Measurements from ENCODE around the gene PMS2.
"Not testable (repeated sequence)": the region's sequence is repeated elsewhere in the genome, so short reads cannot be mapped to it uniquely, and the experiment has no call there.

Gene PMS2

GRCh38 chr7:5963205-5963604, 45.6 kb downstream of the PMS2 start:
- not testable (repeated sequence) for H3K4me3 ChIP-seq (ENCODE audit: low read length); H3K27me3 ChIP-seq (ENCODE audit: insufficient read depth, low read length); H3K9me3 ChIP-seq (ENCODE audit: insufficient read depth, low read depth, low read length); H3K27ac ChIP-seq (ENCODE audit: low read length); H3K9ac ChIP-seq (ENCODE audit: low read depth, low read length); H3K4me1 ChIP-seq (ENCODE audit: insufficient read depth, low read length); H3K36me3 ChIP-seq (ENCODE audit: insufficient read depth, low read depth, low read length)

DNA sequence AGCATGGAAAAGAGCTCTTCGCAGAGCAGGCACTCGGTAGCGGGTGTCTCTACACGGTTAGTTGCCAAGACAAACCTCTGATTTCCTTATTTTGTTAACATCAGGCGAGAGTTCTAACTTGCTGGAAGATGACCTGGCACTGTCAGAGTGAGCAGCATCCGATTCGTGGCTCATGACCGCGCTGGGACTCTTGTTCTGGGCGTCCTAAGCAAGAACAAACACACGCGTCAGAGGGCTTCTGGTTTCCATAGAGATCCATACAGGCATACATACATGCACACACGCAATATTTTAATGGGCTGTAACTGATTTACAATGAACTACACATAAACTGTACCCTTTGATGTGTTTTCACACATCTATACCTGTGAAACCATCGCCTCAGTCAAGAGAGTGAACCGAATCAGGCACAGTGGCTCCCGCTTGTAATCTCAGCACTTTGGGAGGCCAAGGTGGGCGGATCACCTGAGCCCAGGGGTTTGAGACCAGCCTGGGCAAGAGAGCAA, 73.9 kb downstream of the PMS2 start:
- not testable (repeated sequence) for H3K4me3 ChIP-seq (ENCODE audit: low read length); H3K4me1 ChIP-seq (ENCODE audit: insufficient read depth, low read length); H3K27ac ChIP-seq (ENCODE audit: low read length); H3K36me3 ChIP-seq (ENCODE audit: insufficient read depth, low read depth, low read length); H3K9ac ChIP-seq (ENCODE audit: low read depth, low read length); H3K27me3 ChIP-seq (ENCODE audit: insufficient read depth, low read length); H3K9me3 ChIP-seq (ENCODE audit: insufficient read depth, low read depth, low read length)

DNA sequence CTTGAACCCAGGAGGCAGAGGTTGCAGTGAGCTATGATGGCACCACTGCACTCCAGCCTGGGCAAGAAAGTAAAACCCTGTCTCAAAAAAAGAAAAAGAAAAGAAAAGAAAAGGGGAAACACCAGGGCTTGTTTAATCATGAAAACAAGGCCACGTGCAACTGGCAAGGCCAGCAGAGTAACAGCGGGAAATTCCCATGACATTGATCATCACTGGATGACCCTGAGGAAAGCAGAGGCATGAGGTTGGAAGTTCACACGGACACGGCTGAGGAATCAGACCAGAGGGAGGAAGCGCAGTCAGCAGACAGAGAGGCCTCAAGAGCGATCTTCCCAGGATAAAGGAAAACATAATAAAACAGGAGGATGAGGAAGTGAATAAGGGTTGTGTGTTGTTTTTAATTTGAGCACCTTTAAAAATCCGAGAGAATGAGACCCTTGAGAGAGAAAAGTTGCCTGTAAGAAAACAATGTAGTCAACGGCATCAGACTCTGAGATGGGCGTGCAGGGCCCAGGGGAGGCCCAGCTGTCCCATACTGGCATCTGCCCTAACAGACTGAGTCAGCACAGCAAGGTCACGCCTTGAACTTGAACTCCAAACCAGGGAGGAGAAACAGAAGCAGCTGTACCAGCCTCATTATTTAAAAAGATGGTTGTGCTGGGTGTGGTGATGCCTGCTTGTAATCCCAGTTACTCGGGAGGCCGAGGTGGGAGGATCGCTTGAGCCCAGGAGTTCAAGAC, 76.8 kb downstream of the PMS2 start:
- H3K9me3 ChIP-seq (ENCODE audit: insufficient read depth, low read depth, low read length); H3K27ac ChIP-seq (ENCODE audit: low read length); H3K9ac ChIP-seq (ENCODE audit: low read depth, low read length); H3K4me3 ChIP-seq (ENCODE audit: low read length); H3K36me3 ChIP-seq (ENCODE audit: insufficient read depth, low read depth, low read length); H3K4me1 ChIP-seq (ENCODE audit: insufficient read depth, low read length); H3K27me3 ChIP-seq (ENCODE audit: insufficient read depth, low read length): not testable (repeated sequence)

DNA sequence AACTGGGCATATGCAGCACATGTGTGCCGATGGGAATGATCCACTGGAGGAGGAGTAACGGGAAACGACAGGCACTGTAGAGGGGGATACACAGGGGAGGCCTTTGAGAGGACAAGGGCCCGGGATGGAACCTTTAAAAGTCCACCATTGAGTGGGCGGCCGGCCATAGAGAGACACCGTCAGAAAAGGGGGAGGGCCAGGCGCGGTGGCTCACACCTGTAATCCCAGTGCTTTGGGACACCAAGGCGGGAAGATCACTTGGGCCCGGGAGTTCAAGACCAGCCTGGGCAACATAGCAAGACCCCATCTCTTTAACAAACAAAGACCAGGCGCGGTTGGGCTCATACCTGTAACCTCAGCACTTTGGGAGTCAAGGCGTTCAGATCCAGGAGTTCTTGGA, 77.6 kb downstream of the PMS2 start:
- H3K4me1 ChIP-seq (ENCODE audit: insufficient read depth, low read length); H3K9ac ChIP-seq (ENCODE audit: low read depth, low read length); H3K4me3 ChIP-seq (ENCODE audit: low read length); H3K27ac ChIP-seq (ENCODE audit: low read length); H3K36me3 ChIP-seq (ENCODE audit: insufficient read depth, low read depth, low read length); H3K27me3 ChIP-seq (ENCODE audit: insufficient read depth, low read length); H3K9me3 ChIP-seq (ENCODE audit: insufficient read depth, low read depth, low read length): not testable (repeated sequence)

- not testable (repeated sequence) for H3K4me3 ChIP-seq (ENCODE audit: low read length); H3K9ac ChIP-seq (ENCODE audit: low read depth, low read length); H3K4me1 ChIP-seq (ENCODE audit: insufficient read depth, low read length); H3K27ac ChIP-seq (ENCODE audit: low read length); H3K9me3 ChIP-seq (ENCODE audit: insufficient read depth, low read depth, low read length); H3K27me3 ChIP-seq (ENCODE audit: insufficient read depth, low read length); H3K36me3 ChIP-seq (ENCODE audit: insufficient read depth, low read depth, low read length)
Observed at GRCh38 chr7:5930290-5930689, 78.6 kb downstream of the PMS2 start.

GRCh38 chr7:5926263-5926870, 82.5 kb downstream of the PMS2 start:
- H3K9ac ChIP-seq (ENCODE audit: low read depth, low read length); H3K27me3 ChIP-seq (ENCODE audit: insufficient read depth, low read length); H3K9me3 ChIP-seq (ENCODE audit: insufficient read depth, low read depth, low read length); H3K4me3 ChIP-seq (ENCODE audit: low read length); H3K4me1 ChIP-seq (ENCODE audit: insufficient read depth, low read length); H3K27ac ChIP-seq (ENCODE audit: low read length); H3K36me3 ChIP-seq (ENCODE audit: insufficient read depth, low read depth, low read length): not testable (repeated sequence)

DNA sequence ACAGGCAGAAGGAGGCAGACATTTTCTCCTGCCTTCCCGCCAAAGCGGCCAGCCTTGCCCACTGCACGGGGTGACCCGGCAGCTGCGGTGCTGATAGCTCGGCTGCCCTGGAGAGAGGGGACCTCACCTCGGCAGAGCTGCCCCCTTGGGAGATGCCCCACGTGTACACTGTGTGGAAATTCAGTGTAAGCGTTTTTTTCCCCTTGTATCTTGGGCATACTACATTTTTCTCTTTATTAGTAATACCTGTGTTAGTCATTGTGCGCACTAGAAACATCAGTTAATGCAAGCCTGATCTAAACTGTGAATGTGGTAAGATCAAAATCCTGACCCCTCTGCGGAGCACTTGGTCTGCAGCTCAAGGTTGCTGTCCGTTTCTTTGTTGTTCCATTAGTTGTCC, 84.2 kb downstream of the PMS2 start:
- H3K36me3 ChIP-seq (ENCODE audit: insufficient read depth, low read depth, low read length); H3K4me3 ChIP-seq (ENCODE audit: low read length); H3K27me3 ChIP-seq (ENCODE audit: insufficient read depth, low read length); H3K4me1 ChIP-seq (ENCODE audit: insufficient read depth, low read length); H3K9me3 ChIP-seq (ENCODE audit: insufficient read depth, low read depth, low read length); H3K9ac ChIP-seq (ENCODE audit: low read depth, low read length); H3K27ac ChIP-seq (ENCODE audit: low read length): not testable (repeated sequence)

GRCh38 chr7:5924180-5924579, 84.7 kb downstream of the PMS2 start:
- not testable (repeated sequence) for H3K27me3 ChIP-seq (ENCODE audit: insufficient read depth, low read length); H3K4me3 ChIP-seq (ENCODE audit: low read length); H3K9ac ChIP-seq (ENCODE audit: low read depth, low read length); H3K36me3 ChIP-seq (ENCODE audit: insufficient read depth, low read depth, low read length); H3K4me1 ChIP-seq (ENCODE audit: insufficient read depth, low read length); H3K27ac ChIP-seq (ENCODE audit: low read length); H3K9me3 ChIP-seq (ENCODE audit: insufficient read depth, low read depth, low read length)

All from iPS-20b (cell line).